Activated CD8-positive, alpha-beta memory T cell treated with anti-CD3 and anti-CD28 coated beads for 48 hours (primary cell): Measurements from ENCODE around the gene DDX31.

Source experiments
- DNase-seq, 3 experiments: peaks; one replicate each; pipeline ENCODE4 v3.0.0-alpha.2; 2020; ENCODE audit warnings: low read depth in 2 of 3, low spot score in 2 of 3

The DDX31 gene

DNA sequence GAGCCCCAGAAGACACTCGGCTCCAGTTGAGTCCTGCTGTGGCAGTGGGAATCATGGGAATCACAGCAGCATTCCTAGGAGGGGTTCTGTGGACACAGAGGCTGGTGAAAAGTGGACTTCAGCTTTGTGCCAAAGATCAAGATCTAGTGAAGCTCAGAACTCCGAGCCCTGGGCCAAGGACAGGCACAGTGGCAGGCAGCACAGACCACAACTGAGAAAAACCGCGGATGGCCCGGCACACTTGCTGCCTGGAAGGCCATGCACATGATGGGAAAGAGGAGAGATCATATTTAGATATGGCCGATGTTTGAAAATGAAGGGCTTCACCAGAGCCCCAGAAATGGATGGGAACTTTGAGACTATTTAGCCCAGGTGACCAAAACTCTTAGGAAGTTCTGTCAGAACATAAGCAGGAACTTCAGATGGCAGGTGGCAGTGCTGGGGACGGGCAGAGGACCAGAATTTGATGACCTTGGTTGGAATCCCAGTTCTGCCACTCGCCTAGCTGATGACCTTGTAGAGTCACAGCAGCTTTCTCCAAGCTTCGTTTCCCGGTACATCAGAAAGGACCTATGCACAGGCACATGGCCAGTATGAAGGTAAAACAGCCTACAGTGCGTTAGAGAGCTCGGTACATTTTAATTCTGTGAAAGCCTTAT lies 69.3 kb downstream of the DDX31 start:
- DNase-seq, result no peak

DNA sequence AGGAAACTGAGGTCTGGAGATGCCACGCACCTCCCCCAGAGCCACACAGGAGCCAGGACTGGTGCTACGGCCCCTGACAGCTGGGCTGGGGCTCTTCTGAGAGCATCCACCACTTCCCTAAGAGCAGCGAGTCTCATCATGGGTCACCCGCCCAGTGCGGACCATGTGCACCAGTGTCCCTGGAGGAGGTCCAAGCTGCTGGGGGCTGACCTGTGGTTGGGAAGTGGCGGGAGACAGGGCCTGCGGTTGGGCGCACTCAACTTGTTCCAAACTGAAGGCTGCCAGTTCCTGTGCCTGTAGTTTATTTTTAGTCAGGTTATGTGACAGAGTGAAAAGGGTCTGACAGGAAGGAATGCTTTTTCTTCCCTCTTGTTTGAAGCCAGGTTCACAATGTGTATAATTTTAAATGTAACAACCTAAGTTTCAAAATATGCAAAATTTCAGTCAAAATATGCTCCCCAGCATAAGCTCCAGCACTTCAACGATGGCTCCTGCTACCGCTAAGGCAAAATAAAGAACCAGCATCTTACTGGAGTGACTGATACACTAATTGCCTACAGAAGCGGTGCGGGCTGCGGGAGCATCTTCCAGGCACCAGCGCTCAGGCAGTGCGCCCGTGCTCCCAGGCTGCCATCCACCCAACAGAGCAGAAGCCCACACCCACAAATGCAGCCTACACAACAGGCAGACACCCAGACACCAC lies 72.6 kb downstream of the DDX31 start:
- DNase-seq, result no peak

DNA sequence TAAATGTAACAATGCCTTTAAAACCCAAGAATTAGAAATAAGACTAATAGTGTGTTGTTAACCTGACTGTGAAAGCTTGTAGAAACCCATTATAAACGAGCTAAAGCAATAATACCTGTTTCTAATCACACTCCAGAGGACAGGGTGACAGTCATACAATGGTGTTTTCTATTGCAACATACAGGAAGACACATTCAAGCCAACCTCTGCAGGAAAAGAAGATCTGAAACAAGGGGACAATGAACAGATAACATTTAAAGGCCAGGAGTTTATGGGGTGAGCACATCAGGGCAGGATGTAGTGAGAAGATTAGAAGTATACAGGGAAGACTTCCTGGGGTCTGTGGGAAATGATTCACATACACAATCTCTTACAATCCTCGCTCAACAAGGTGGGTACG lies 73.6 kb downstream of the DDX31 start:
- DNase-seq, result no peak

DNA sequence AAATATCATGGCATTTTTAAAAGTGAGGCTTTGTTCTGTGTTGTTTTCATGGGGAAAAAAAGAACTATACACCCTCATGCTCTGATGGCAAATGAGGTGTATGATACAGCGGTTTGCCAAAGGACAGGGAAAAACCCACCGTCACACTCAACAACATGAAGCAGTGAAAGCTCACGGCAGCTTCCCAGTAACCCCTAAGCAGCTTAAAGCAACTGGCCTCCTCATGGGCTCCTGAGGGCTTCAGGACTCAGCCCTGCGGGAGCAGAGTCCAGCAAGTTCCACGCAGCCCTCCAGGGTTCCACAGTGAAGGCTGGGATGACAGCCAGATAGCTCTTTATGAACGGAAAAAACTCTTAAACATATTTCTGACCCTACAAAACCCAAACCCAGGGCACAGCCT lies 74.5 kb downstream of the DDX31 start:
- DNase-seq, result no peak

DNA sequence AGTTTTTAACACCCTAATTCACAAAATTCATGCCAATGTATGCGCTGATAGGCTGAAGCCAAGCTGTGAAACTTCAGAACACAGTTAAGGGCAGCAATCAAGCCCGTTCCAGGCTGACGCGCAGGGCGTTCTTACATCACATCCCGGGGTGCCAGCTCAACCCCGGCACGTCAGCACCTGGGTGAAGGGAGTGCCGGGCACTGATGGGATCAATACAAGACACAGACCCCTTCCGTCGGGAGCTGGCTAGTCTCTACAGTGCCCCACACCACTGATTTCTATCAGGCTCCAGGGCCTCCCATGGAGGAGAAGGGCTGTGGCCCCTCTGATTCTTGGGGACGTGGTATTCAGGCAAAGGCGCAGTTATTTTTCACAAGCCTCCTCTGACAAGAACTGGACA lies 75.4 kb downstream of the DDX31 start:
- no peak for DNase-seq

DNA sequence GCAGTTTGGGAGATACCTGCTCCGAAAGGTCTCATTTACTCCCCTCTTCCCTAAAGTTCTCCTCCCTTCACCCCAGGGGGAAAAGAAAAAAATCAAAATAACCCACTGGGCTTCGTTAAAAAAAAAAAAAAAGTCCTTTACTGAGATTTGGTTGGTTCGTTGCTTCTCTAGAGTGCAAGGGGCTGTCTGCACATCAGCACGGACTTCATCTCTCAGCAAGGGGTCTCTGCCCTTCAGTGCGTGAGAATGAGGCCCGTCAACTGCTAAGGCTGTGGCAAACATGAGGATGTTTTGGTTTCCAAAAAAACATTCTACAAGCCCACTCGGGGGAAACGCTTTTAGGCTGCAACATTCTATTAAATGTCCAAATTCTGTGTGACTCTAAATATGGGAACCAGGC lies 77.3 kb downstream of the DDX31 start:
- no peak for DNase-seq

DNA sequence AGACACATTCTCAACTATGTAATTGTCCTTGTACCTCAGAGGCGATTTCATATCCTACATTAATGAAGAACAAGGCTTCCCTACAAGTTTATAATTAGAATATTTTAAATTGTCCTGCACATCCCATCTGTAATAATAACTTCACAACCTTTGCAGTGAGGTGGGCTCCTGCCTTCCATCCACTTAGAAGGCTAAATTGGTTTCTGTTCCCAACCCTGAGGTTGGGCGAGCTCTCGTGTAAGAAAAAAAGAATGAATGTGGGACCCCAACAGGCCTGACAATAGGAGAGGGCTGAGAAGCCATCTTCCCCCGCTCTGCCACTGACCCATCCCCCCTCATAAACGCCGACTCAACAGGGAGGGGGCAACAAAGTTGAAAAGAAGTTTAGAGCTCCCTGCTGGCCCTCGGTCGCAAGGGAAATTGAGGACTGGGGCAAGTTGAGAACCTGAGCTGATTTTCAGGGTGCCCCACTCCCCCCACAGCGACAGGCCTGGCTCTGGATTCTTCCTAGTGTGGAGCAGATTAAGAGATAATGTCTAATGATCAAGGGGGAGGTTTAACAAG lies 78.0 kb downstream of the DDX31 start:
- no peak for DNase-seq

DNA sequence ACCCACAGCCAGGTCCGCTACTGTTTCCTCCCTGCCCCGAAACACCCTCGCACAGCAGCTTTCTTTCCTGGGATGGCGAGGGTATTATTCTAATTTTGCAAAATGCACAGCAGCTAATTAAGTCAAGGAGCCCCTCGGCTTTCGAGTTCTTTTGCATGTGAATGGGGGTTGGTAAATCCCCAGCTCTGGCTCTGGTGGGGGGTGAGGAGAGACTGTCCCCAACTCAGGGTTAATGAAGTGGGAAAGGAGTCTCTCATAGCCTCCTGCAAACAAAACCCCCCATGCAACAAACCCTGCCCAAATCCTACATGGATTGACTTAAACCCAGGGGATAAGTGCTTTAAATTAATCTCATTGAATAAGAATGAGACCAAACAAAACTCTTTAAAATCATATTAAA lies 78.5 kb downstream of the DDX31 start:
- no peak for DNase-seq

DNA sequence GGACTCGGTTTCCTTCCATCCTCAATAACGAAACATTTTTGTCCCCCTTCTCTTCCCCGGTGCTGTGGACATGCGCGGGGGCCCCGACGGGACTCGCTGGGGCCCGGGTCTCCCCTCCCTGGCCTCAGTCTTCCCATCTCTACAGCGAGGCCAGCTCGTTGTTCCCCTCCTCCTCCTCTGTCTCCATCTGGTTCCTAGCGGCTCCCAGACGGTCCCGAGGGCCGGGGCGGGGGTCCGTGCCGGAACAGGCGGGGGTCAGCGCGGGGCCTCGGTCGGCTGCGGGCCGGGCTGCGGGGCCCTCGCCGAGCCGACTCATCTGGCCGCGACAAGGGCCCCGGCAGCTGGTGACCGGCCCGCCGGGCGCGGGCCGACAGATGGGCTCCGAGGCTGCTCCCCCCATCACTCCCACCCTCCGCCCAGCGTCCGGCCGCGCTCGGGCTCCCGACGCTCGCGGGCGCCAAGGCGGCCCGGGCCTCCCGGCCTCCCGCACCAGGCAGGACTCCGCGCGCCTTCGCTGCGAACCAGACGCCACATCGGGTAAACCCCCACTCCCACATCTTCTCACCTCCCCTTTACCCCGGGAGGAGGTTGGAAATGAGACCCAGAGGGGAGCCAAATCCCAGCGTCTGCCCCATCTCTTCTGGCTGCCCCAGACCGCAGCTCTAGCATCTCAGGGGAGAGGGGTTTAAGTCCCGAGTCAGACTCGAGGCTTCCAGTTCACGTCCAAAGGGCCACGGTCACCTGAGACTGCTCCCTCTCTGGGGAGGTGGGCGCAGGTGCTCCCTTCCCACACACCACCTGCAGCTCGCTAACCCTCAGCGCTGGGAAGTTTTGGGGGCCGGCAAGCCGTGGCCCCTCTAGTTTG lies 79.2 kb downstream of the DDX31 start:
- DNase-seq, result no peak

DNA sequence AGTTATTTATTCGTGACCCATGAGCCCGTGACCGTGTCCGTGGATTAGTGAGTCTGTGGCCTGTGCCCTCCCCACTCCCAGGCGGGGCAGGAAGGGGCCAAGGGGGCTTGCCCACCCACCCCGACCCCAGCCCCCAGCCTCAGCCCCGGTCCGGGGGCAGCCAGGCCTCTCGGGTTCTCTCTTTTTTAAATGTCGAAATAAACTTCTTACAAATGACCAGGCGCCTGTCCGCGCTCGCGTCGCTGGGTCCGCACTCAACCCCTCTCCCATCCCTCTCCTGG lies 79.8 kb downstream of the DDX31 start:
- no peak for DNase-seq

DNA sequence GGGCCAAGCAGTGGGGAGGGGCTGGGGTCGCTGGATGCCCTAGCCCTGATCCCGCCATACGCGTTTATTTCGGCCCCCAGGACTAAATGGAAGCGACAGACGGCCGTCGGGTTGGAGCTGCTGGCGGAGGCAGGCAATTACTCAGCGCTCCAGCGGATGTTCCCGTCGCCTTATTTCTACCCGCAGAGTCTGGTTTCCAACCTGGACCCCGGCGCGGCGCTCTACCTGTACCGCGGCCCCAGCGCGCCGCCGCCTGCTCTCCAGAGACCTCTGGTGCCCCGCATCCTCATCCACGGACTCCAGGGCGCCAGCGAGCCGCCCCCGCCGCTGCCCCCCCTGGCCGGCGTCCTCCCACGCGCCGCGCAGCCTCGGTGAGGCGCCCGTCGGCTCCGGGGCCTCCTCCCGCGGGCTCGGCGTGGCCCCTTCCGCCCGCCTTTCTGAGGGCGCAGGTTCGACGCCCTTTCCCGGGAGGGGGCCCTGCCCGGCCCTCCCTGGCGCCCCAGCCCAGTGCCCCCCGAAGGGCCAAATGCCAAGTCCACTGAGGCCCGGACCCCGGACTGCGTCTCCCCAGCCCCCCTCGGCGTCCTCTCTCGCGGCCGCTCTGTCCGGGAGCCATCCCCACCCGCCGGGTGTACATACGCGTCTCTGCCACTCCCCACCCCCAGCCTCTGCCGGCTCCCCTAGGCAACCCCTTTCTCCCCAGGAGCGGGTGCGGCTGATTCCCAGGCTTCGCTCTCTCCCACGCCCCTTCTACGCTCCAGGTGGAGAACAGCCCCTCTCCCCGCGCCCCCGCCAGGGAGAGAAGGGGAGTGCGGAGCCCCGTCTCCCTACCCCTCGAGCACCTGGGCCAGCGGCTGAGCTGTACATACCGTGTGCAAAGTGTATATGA lies 80.4 kb downstream of the DDX31 start:
- DNase-seq, result no peak

DNA sequence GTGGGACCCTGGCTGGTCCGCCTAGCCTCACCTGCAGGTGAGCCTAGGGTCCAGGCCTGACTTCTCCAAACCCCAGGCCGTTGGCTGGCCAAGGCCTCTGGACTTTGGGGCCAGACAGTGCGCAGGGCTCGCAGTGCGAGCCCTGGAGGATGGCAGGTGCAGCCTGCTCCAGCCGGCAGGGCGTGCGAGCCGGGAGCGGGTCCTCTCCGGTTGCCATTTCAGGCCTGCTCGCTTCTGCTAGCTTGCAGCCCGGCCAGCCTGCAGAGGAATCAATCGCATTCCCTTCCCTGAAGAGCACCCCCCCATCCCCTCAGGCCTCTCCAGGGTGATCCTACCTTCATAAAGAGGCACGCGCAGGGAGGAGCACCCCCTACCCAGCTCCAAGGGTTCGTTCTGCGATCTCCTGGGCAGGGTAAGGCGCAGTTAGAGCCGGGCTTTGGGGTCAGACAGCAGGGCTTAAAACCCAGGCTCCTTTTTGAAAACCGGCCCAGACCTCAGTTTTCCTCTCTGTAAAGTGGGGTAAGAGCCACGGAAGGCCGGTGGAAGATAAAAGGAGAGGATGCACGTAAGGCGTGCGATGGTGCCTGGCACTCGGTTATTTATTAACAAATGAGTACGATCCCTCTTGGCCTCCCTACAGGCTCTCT lies 81.2 kb downstream of the DDX31 start:
- DNase-seq, result no peak

DNA sequence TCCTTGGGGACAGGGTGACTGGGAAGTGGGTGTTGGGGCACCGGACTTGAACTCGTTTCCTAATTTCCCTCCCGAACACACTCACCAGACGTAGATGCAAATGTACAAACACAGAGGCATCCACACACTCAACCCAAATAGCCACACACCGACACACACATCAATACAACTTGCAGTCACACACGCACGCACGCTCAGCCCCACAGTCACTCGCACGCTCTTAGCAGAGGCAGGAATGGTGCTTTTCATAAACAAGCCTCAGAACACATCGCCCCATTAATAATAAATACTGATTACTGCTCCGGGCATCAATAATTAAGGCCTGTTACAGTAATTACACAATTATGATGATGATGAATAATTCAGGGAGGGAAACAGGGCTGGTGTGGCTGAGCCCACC lies 81.7 kb downstream of the DDX31 start:
- DNase-seq, result no peak

DNA sequence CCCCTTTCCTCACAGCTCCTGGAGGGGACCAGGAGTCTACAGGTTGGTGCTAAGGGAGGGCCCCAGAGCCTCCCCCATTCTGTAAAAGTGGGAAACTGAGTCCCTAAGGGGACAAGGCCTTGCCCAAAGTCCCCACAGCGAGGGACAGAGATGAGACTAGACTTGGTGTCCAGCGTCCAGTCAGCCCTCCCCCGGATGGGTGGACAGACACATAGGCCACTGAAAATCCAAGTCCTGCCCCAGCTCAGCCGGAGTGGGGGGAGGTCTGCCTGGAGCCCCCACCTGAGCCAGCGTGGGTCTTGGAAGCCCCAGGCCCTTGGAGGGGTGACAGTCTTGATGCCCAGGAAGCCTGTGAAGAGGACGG lies 82.2 kb downstream of the DDX31 start:
- DNase-seq, result no peak

DNA sequence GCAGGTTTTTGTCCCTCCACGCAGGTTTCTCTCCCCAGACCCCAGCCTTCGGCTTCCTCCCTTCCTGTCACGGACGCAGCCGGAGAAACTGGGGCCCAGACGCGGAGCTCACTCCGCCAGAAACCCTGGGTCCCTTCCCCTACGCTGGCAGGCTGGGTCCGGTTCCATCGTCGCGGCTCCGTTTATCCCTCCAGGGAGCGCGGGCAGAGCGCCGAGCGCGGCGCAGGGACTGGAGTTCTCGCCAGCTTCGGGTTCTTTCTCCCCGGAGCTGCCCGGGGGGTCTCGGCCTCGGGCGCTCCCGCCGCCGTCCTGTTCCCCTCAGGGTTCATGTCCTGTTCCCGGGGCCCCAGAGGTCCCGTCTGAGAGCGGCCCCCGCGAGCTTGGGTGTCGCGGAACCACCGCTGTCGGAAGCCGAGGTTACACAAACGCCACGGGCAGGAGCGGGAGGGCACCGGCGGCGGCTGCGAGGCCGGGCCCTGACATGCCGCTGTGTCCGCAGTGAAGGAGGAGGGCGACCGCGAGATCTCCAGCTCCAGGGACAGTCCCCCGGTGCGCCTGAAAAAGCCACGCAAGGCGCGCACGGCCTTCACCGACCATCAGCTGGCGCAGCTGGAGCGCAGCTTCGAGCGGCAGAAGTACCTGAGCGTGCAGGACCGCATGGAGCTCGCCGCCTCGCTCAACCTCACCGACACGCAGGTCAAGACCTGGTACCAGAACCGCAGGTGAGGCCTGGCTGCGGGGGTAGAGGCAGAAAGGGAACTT lies 82.8 kb downstream of the DDX31 start:
- DNase-seq, result no peak

DNA sequence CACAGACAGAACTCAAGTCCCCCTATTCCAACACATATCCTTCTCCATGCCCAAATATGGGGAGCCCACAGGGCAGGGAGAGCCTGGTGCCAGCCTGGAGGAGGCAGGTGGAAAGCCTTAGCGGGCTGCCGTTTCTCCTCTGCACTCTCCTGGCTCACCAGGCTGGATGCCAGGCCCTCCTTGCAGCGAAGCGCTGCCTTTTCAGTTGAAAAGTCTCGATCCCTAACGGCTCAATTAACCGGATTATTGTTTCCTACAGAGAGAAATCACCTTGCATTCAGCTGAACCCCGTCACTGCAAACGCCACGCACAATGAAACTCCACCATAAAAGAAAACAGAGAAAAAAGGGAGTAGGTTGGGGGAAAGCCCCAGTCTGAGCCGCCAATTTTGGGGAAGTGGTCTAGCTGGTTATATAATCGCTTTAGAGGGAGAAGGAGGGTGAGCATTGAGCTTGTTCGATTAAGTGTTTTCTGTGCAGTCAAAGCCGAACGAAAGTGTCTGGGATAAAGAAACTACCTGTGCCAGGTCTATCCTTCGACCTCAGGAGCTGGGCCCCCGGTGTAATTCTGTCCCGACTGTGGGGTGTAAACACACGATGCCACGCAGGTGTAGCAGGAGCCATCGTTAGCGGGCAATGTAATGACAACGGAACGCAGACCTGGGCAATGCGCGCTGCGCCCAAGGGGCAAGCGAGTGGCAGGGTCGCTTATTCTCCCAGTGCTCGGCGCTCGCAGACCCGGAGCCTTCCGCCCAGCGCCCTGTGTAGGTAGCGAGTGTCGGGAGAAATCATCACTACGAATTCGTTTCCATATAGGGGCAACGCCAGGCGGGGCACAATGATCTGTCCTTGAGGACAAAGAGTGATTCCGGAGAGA lies 83.6 kb downstream of the DDX31 start:
- DNase-seq, result no peak

DNA sequence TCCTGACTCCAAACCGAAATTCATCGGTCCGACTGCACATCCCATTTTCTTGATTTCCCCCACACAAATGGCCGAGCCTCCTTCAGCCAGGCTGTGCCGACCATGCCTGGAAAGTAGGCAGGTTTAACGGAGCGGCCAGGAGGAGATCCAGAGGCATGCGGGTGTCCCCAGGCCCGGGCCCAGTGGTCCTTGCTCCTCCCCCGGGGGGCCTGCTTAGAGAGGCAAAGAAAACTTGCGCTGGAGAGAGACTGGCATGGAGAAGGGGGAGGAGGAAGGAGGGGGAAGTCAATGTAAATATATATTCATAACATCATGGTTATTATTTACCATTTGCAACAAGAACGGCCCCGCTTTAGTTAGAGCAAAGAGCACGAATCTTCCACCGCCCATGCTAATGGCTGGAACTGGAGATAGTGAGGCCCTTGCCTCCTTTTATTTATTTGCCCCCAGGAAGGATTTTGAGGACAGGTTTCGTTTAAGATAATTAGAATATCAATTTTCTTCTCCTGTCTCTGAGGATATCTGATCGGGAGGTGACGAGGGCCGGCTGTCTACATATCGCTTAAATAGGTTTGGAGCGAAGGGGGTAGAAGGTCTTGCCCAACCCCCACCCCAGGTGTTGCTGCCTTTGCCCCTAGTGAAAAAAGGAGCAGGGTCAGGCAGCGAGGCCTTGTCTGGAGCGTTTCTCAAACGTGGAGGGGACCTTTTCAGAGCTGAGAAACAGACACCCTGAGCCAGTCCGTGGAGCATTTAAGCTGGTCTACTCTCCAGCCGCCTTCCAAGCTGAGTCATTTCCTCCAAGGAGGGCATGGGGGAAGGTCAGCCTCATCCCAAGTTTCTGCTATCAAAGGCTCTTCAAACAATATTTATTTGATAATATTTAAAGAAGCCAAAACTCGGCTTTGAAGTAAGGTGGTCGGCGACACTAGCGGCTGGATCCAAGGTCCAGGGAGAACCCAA lies 84.9 kb downstream of the DDX31 start:
- DNase-seq, result no peak
